Endothelial cell of umbilical vein (primary cell): ENCODE data around the gene METTL6. TPM values are rescaled to one million over a fixed set of nuclear protein-coding genes. Genes with fewer than 3 reads are reported as not detected.

Experiments used
- BruUV-seq: library from RNA; stranded (reverse); fragments of 400-500 nt; replicated peaks from 2 replicates; lab custom pipeline; 2021; lab: Mats Ljungman, UMichigan
- CTCF ChIA-PET: fragments of 300-600, 350-600 bp; sonication (Branson Sonifier 250); formaldehyde crosslinking; loops from one replicate; lab custom pipeline; 2021; ENCODE audit warnings: antibody characterized with exemption, inconsistent platforms; lab: Charles Lee
- POLR2A ChIA-PET: fragments of 300-600, 350-600 bp; sonication (Branson Sonifier 250); formaldehyde crosslinking; loops from one replicate; lab custom pipeline; 2021; ENCODE audit warnings: antibody characterized with exemption, inconsistent platforms; lab: Charles Lee
- DNase-seq: peaks from one replicate; pipeline ENCODE4 v3.0.0-alpha.2; 2011; ENCODE audit warnings: low read depth, low spot score
- FAIRE-seq: peaks from 2 replicates; lab custom pipeline; 2011; peaks lifted over from hg19 to GRCh38; lab: Jason Lieb, UNC
- H2AFZ ChIP-seq: 2 replicates; pipeline ENCODE4 v1.6.0; 2012; ENCODE audit warnings: low read depth, low read length, control low read depth, inconsistent platforms
- H3K27ac ChIP-seq: 2 replicates; pipeline ENCODE4 v1.5.1; 2011; ENCODE audit warnings: low read depth, mild to moderate bottlenecking, control low read depth, low read length, moderate library complexity; ENCODE audit not compliant: insufficient read depth
- H3K27me3 ChIP-seq, 2 experiments: 2 replicates each; pipeline versions ENCODE4 v1.6.0 to v1.6.1; 2011; ENCODE audit warnings: low read length in 2 of 2, mixed read lengths in 1 of 2; ENCODE audit not compliant: control insufficient read depth in 2 of 2, insufficient read depth in 2 of 2
- H3K36me3 ChIP-seq, 2 experiments: 2 replicates in 1 of 2; 3 replicates in 1 of 2; pipeline ENCODE4 v1.5.1; 2011; ENCODE audit warnings: low read length in 2 of 2, mild to moderate bottlenecking in 1 of 2, moderate library complexity in 1 of 2; ENCODE audit not compliant: control insufficient read depth in 2 of 2, insufficient read depth in 2 of 2; ENCODE audit errors: extremely low read depth in 1 of 2
- H3K4me1 ChIP-seq: 3 replicates; pipeline ENCODE4 v1.5.1; 2011; ENCODE audit warnings: mild to moderate bottlenecking, low read length; ENCODE audit not compliant: control insufficient read depth, insufficient read depth; ENCODE audit errors: extremely low read depth
- H3K4me2 ChIP-seq: 2 replicates; pipeline ENCODE4 v1.6.1; 2011; ENCODE audit warnings: low read length, control low read depth, mixed read lengths; ENCODE audit not compliant: insufficient read depth
- H3K4me3 ChIP-seq, 3 experiments: fragments of 200-600 bp in 1 of 3; sonication (generic), shearing (Covaris generic) in 1 of 3; replicated peaks in 1 of 3; 2 replicates each; pipeline ENCODE4 v1.5.1; 2011 to 2016; ENCODE audit warnings: control low read depth in 3 of 3, low read length in 3 of 3, mild to moderate bottlenecking in 2 of 3, inconsistent platforms in 1 of 3, low read depth in 1 of 3, moderate library complexity in 1 of 3; ENCODE audit not compliant: insufficient read depth in 1 of 3
- H3K79me2 ChIP-seq: 2 replicates; pipeline ENCODE4 v1.6.0; 2012; ENCODE audit warnings: low read length, inconsistent platforms; ENCODE audit not compliant: control insufficient read depth, insufficient read depth
- H3K9ac ChIP-seq: replicated peaks from 2 replicates; pipeline ENCODE3; 2011; ENCODE audit warnings: low read length, control low read depth; ENCODE audit not compliant: insufficient read depth; ENCODE audit errors: extremely low read depth
- H3K9me1 ChIP-seq: replicated peaks from 3 replicates; pipeline ENCODE4 v1.6.0; 2011; ENCODE audit warnings: mild to moderate bottlenecking, low read length; ENCODE audit not compliant: control insufficient read depth, insufficient read depth; ENCODE audit errors: extremely low read depth
- H3K9me3 ChIP-seq: replicated peaks from 2 replicates; pipeline ENCODE4 v1.5.1; 2012; ENCODE audit warnings: low read length, inconsistent platforms; ENCODE audit not compliant: control insufficient read depth, insufficient read depth
- H4K20me1 ChIP-seq: replicated peaks from 2 replicates; pipeline ENCODE3; 2011; ENCODE audit warnings: mild to moderate bottlenecking, low read length; ENCODE audit not compliant: control insufficient read depth, insufficient read depth; ENCODE audit errors: extremely low read depth
- EZH2 ChIP-seq: IDR thresholded peaks from 2 replicates; pipeline ENCODE4 v1.6.1; 2012; ENCODE audit warnings: borderline replicate concordance, low read depth, mild to moderate bottlenecking, moderate library complexity, low read length, inconsistent platforms; ENCODE audit not compliant: severe bottlenecking
- FOS ChIP-seq: IDR thresholded peaks from 2 replicates; pipeline ENCODE4 v1.6.1; 2011; ENCODE audit warnings: mild to moderate bottlenecking, low read length, moderate library complexity, borderline replicate concordance; ENCODE audit not compliant: insufficient read depth
- GATA2 ChIP-seq: IDR thresholded peaks from 2 replicates; pipeline ENCODE4 v1.7.0; 2011; ENCODE audit warnings: low read depth, mild to moderate bottlenecking, moderate library complexity, mixed read lengths, low read length; ENCODE audit not compliant: insufficient read length, insufficient read depth
- JUN ChIP-seq: IDR thresholded peaks from 2 replicates; pipeline ENCODE4 v1.6.1; 2011; ENCODE audit warnings: borderline replicate concordance, low read depth; ENCODE audit not compliant: insufficient read length, insufficient read depth
- MYC ChIP-seq: IDR thresholded peaks from one replicate; pipeline ENCODE4 v1.6.1; 2011; ENCODE audit warnings: mild to moderate bottlenecking, low read depth, low read length
- POLR2A ChIP-seq: IDR thresholded peaks from 2 replicates; pipeline ENCODE4 v1.6.1; 2012; ENCODE audit warnings: low read depth, mild to moderate bottlenecking, control low read depth, low read length
- POLR2AphosphoS5 ChIP-seq: IDR thresholded peaks from 2 replicates; pipeline ENCODE4 v1.6.1; 2012; ENCODE audit warnings: low read depth, mild to moderate bottlenecking, control low read depth, low read length, moderate library complexity; ENCODE audit not compliant: insufficient read depth
- dilution Hi-C: fragments of 300-500 bp; cut with MboI; formaldehyde crosslinking; loops from one replicate; pipeline ENCODE4 v1.15.0; 2019; ENCODE audit warnings: low sequenced_read_pairs; ENCODE audit not compliant: extremely low pct_ligation_motif_present
- intact Hi-C: fragments of 100-400 bp; cut with micrococcal nuclease; formaldehyde crosslinking; loops from one replicate; pipeline ENCODE4 v1.10.0; 2022
- polyA plus RNA-seq, 4 experiments: library from polyadenylated mRNA; depleted of rRNA in 3 of 4; stranded (reverse) in 3 of 4; unstranded in 1 of 4; fragments of >200 nt; gene quantifications; 2 replicates each; pipeline versions ENCODE4 v1.2.1 to v1.2.3, GENCODE V29; 2011 to 2012; ENCODE audit warnings: missing spikeins in 1 of 4
- total RNA-seq: library from RNA; stranded (reverse); gene quantifications from 2 replicates; pipeline ENCODE4 v1.2.3, GENCODE V29; 2021
- TF ChIP-seq, protein P1 (sequence below), 2 donors: IDR thresholded peaks; 1 replicate in 1 of 2; 2 replicates in 1 of 2; pipeline ENCODE4 v1.5.1; 2011; ENCODE audit warnings: low read length in 2 of 2, mild to moderate bottlenecking in 2 of 2, moderate library complexity in 2 of 2, control low read depth in 1 of 2, inconsistent platforms in 1 of 2, low read depth in 1 of 2; ENCODE audit not compliant: insufficient read depth in 1 of 2; ENCODE audit errors: extremely low read depth in 1 of 2
- TF ChIP-seq, protein P2 (sequence below): IDR thresholded peaks from 2 replicates; pipeline ENCODE4 v1.6.1; 2011; ENCODE audit not compliant: insufficient read depth, insufficient read length

The METTL6 gene
- total and polyA plus RNA-seq, 2 donors (not counting 3 experiments of a cell fraction or from before 2014, with no cell fraction given): 12.7 to 19.5 TPM

DNA sequence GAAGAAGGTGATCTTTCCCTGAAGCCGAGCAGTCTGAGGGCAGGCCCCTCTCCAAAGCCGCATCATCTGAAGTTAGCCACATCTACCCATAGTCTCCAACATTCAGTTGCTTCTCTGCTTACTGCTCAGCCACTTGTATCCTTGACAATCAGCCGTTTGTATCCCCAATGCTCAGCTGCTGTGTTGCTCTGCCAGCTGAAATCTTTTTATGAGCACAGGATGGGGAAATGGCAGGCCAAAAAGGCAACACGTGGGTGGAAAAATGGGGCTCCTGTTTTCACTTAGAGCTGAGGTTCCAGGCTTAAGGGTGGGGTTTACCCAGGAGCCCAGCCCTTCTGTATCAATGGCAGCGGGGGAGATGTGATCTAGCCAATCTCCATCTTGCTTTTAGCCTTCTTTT is 36.3 kb downstream of the METTL6 start:
- DNase-seq (no peak), FAIRE-seq (no peak)
- no peak overlapping the region for H3K9ac ChIP-seq
- H3K9me3 ChIP-seq: no peaks in the 10 kb centered on the region
- ChIA-PET CTCF (interaction anchor here (1.2 to 1.4 kb wide), 2 partner anchors 14 to 123 kb away, joined by 3 to 6 read pairs; no protein-coding TSS in a partner anchor), POLR2A (no interaction called here)
- H3K79me2 ChIP-seq: no peaks in the 10 kb centered on the region
- no peak overlapping the region for H3K4me2 ChIP-seq
- no peaks in the 10 kb centered on the region for H3K36me3 ChIP-seq
- H3K4me1 ChIP-seq: peaks cover 14% of the 10 kb centered on the region
- intact Hi-C loops (no loop called here), dilution Hi-C loops (no loop called here)
- no peaks in the 10 kb centered on the region for H3K9me1 ChIP-seq
- H3K4me3 ChIP-seq: no peak overlapping the region
- BruUV-seq: no TSS peak
- no peaks in the 10 kb centered on the region for H3K27me3 ChIP-seq
- no peak overlapping the region for H3K27ac ChIP-seq
- H2AFZ ChIP-seq: no peak overlapping the region
- TF ChIP-seq FOS (no peak), EZH2 (no peak), JUN (no peak), POLR2AphosphoS5 (no peak), MYC (no peak), POLR2A (no peak), GATA2 (no peak)
- TF ChIP-seq, protein P1, sequence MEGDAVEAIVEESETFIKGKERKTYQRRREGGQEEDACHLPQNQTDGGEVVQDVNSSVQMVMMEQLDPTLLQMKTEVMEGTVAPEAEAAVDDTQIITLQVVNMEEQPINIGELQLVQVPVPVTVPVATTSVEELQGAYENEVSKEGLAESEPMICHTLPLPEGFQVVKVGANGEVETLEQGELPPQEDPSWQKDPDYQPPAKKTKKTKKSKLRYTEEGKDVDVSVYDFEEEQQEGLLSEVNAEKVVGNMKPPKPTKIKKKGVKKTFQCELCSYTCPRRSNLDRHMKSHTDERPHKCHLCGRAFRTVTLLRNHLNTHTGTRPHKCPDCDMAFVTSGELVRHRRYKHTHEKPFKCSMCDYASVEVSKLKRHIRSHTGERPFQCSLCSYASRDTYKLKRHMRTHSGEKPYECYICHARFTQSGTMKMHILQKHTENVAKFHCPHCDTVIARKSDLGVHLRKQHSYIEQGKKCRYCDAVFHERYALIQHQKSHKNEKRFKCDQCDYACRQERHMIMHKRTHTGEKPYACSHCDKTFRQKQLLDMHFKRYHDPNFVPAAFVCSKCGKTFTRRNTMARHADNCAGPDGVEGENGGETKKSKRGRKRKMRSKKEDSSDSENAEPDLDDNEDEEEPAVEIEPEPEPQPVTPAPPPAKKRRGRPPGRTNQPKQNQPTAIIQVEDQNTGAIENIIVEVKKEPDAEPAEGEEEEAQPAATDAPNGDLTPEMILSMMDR (IDR thresholded peaks at IDR 0.05; ENCODE audit: extremely low read depth in 1 of 2, insufficient read depth in 1 of 2, low read depth in 1 of 2, low read length in 2 of 2): no peak
- TF ChIP-seq, protein P2, sequence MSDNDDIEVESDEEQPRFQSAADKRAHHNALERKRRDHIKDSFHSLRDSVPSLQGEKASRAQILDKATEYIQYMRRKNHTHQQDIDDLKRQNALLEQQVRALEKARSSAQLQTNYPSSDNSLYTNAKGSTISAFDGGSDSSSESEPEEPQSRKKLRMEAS: no peak
- no peaks in the 10 kb centered on the region for H4K20me1 ChIP-seq
